Measurements from ENCODE around the gene FUT8.
"Not testable (repeated sequence)": the region's sequence is repeated elsewhere in the genome, so short reads cannot be mapped to it uniquely, and the experiment has no call there.

FUT8 gene

DNA sequence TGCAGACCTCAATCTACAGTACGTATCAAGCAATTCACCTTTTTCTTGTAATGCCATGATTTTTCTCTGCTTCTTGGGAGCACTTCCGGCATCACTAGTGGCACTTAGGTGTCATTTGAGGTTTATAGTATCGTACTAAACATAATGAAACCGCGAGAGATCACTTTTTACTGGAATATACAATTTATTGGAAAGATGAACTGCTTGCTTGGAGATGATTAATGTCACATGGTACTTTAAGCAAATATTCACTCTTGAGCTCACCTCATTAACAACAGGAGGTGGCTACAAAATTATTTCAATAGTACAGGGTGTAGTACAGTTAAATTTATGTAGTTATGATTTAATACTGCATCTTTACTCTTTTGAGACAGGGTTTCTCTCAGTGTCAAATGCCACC is 11.5 kb downstream of the FUT8 start:
- H3K4me3 ChIP-seq (ENCODE audit: low read length in 2 of 2) = no peak overlapping the region
- no peak overlapping the region for H4K8ac ChIP-seq (ENCODE audit: low read depth, low read length)
- H3K4ac ChIP-seq (ENCODE audit: low read length) = no peak overlapping the region
- H2AK5ac ChIP-seq (ENCODE audit: low read depth, low read length) = no peak overlapping the region
- H3K9ac ChIP-seq (ENCODE audit: low read depth, low read length, poor library complexity) = no peak overlapping the region
- H3K14ac ChIP-seq (ENCODE audit: low read length) = no peak overlapping the region
- no peak overlapping the region for H3K18ac ChIP-seq (ENCODE audit: low read length)
- no peak overlapping the region for H2BK12ac ChIP-seq (ENCODE audit: low read length)
- no peak overlapping the region for H4K91ac ChIP-seq (ENCODE audit: low read depth, low read length, poor library complexity)
- peaks cover 0 to 3% of the 10 kb centered on the region in 2 donors for H3K4me1 ChIP-seq (ENCODE audit: control insufficient read depth in 2 of 2, insufficient read depth in 1 of 2, low read depth in 1 of 2, low read length in 2 of 2)
- H2BK5ac ChIP-seq (ENCODE audit: low read length) = no peak overlapping the region
- no peak overlapping the region for H3K27ac ChIP-seq (replicated peaks; ENCODE audit: low read length)
- H3K27me3 ChIP-seq (ENCODE audit: control insufficient read depth in 3 of 3, insufficient read depth in 3 of 3, low read depth in 1 of 3, low read length in 3 of 3) = no peaks in the 10 kb centered on the region
- H3K23ac ChIP-seq (ENCODE audit: low read depth, low read length, poor library complexity) = no peak overlapping the region
- no peaks in the 10 kb centered on the region for H3K36me3 ChIP-seq (replicated peaks in 1 of 2; ENCODE audit: control insufficient read depth in 2 of 2, insufficient read depth in 2 of 2, low read length in 2 of 2)
- H3K79me1 ChIP-seq (ENCODE audit: low read depth, low read length) = peaks cover 2% of the 10 kb centered on the region
- no peak overlapping the region for H2BK120ac ChIP-seq (ENCODE audit: low read depth, low read length)
- H2AFZ ChIP-seq (ENCODE audit: low read length) = no peak overlapping the region
- no CpG with 5 or more reads among the region's 5 CpGs for WGBS, 2 donors (ENCODE audit: extremely low coverage in 2 of 2, insufficient read length in 2 of 2, insufficient replicate concordance in 1 of 2)
- no peaks in the 10 kb centered on the region for H3K9me3 ChIP-seq (replicated peaks in 1 of 2; ENCODE audit: control insufficient read depth in 2 of 2, insufficient read depth in 1 of 2, low read depth in 1 of 2, low read length in 2 of 2)
- H2BK15ac ChIP-seq (ENCODE audit: low read length) = no peak overlapping the region
- no peak overlapping the region for H3K4me2 ChIP-seq (ENCODE audit: insufficient read depth, low read length, poor library complexity, severe bottlenecking)
- DNase-seq (ENCODE audit: low spot score) = no peak

DNA sequence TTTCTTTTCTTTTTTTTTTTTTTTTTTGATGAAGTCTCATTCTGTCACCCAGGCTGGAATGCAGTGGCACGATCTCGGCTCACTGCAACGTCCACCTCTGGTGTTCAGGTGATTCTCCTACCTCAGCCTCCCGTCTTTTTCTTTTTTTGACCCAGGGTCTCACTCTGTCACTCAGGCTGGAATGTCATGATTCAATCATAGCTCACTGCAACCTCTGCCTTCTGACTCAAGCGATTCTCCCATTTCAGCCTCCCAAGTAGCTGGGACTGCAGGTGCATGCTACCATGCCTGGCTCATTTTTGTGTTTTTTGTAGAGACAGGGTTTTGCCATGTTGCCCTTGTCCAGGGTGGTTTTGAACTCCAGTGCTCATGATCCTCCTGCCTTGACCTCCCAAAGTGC is 12.0 kb downstream of the FUT8 start:
- Histone ChIP-seq H2BK5ac (ENCODE audit: low read length) (no peak overlapping the region), H3K9me3 (replicated peaks in 1 of 2; ENCODE audit: control insufficient read depth in 2 of 2, insufficient read depth in 1 of 2, low read depth in 1 of 2, low read length in 2 of 2) (no peaks in the 10 kb centered on the region)

DNA sequence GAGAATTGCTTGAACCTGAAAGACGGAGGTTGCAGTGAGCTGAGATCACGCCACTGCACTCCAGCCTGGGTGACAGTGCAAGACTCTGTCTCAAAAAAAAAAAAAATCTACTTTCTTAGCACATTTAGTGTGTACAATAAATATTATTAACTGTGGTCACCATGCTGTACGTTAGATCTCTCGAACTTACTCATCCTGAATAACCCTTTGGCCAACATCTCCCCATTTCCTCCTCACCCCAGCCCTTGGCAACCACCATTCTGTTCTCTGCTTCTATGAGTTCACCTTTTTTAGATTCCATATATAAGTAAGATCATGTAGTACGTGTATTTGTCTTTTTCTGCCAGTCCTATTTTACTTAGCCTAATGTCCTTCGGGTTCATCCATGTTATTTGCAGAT is 13.4 kb downstream of the FUT8 start:
- Histone ChIP-seq H3K9me3 (replicated peaks in 1 of 2; ENCODE audit: control insufficient read depth in 2 of 2, insufficient read depth in 1 of 2, low read depth in 1 of 2, low read length in 2 of 2) (no peaks in the 10 kb centered on the region), H4K91ac (ENCODE audit: low read depth, low read length, poor library complexity) (no peak overlapping the region), H3K27ac (replicated peaks; ENCODE audit: low read length) (no peak overlapping the region), H2BK12ac (ENCODE audit: low read length) (no peak overlapping the region), H3K23ac (ENCODE audit: low read depth, low read length, poor library complexity) (no peak overlapping the region), H3K4me1 (ENCODE audit: control insufficient read depth in 2 of 2, insufficient read depth in 1 of 2, low read depth in 1 of 2, low read length in 2 of 2) (peaks cover 0 to 3% of the 10 kb centered on the region in 2 donors), H3K4me2 (ENCODE audit: insufficient read depth, low read length, poor library complexity, severe bottlenecking) (no peak overlapping the region), H2BK5ac (ENCODE audit: low read length) (no peak overlapping the region), H3K4ac (ENCODE audit: low read length) (no peak overlapping the region), H3K9ac (ENCODE audit: low read depth, low read length, poor library complexity) (no peak overlapping the region), H2BK15ac (ENCODE audit: low read length) (no peak overlapping the region), H2AK5ac (ENCODE audit: low read depth, low read length) (no peak overlapping the region), H2BK120ac (ENCODE audit: low read depth, low read length) (no peak overlapping the region), H4K8ac (ENCODE audit: low read depth, low read length) (no peak overlapping the region), H3K36me3 (replicated peaks in 1 of 2; ENCODE audit: control insufficient read depth in 2 of 2, insufficient read depth in 2 of 2, low read length in 2 of 2) (no peaks in the 10 kb centered on the region), H3K4me3 (ENCODE audit: low read length in 2 of 2) (no peak overlapping the region), H3K14ac (ENCODE audit: low read length) (no peak overlapping the region), H3K79me1 (ENCODE audit: low read depth, low read length) (peaks cover 2% of the 10 kb centered on the region), H3K18ac (ENCODE audit: low read length) (no peak overlapping the region), H3K27me3 (ENCODE audit: control insufficient read depth in 3 of 3, insufficient read depth in 3 of 3, low read depth in 1 of 3, low read length in 3 of 3) (no peaks in the 10 kb centered on the region), H2AFZ (ENCODE audit: low read length) (no peak overlapping the region)
- no CpG with 5 or more reads among the region's 6 CpGs for WGBS, 2 donors (ENCODE audit: extremely low coverage in 2 of 2, insufficient read length in 2 of 2, insufficient replicate concordance in 1 of 2)
- DNase-seq (ENCODE audit: low spot score) = no peak

More for the DNA sequence above, 12.0 kb downstream of the FUT8 start:
- DNase-seq (ENCODE audit: low spot score) = no peak
- Histone ChIP-seq H3K4ac (ENCODE audit: low read length) (no peak overlapping the region), H2BK15ac (ENCODE audit: low read length) (no peak overlapping the region), H3K4me1 (ENCODE audit: control insufficient read depth in 2 of 2, insufficient read depth in 1 of 2, low read depth in 1 of 2, low read length in 2 of 2) (peaks cover 0 to 3% of the 10 kb centered on the region in 2 donors), H4K91ac (ENCODE audit: low read depth, low read length, poor library complexity) (no peak overlapping the region), H3K79me1 (ENCODE audit: low read depth, low read length) (peaks cover 2% of the 10 kb centered on the region), H3K14ac (ENCODE audit: low read length) (no peak overlapping the region), H3K27ac (replicated peaks; ENCODE audit: low read length) (no peak overlapping the region), H3K36me3 (replicated peaks in 1 of 2; ENCODE audit: control insufficient read depth in 2 of 2, insufficient read depth in 2 of 2, low read length in 2 of 2) (no peaks in the 10 kb centered on the region), H2BK120ac (ENCODE audit: low read depth, low read length) (no peak overlapping the region), H3K23ac (ENCODE audit: low read depth, low read length, poor library complexity) (no peak overlapping the region), H2AK5ac (ENCODE audit: low read depth, low read length) (no peak overlapping the region), H3K4me3 (ENCODE audit: low read length in 2 of 2) (no peak overlapping the region), H3K4me2 (ENCODE audit: insufficient read depth, low read length, poor library complexity, severe bottlenecking) (no peak overlapping the region), H3K9ac (ENCODE audit: low read depth, low read length, poor library complexity) (no peak overlapping the region), H3K27me3 (ENCODE audit: control insufficient read depth in 3 of 3, insufficient read depth in 3 of 3, low read depth in 1 of 3, low read length in 3 of 3) (no peaks in the 10 kb centered on the region), H4K8ac (ENCODE audit: low read depth, low read length) (no peak overlapping the region), H2BK12ac (ENCODE audit: low read length) (no peak overlapping the region), H3K18ac (ENCODE audit: low read length) (no peak overlapping the region), H2AFZ (ENCODE audit: low read length) (no peak overlapping the region)
- no CpG with 5 or more reads among the region's 5 CpGs for WGBS, 2 donors (ENCODE audit: extremely low coverage in 2 of 2, insufficient read length in 2 of 2, insufficient replicate concordance in 1 of 2)

DNA sequence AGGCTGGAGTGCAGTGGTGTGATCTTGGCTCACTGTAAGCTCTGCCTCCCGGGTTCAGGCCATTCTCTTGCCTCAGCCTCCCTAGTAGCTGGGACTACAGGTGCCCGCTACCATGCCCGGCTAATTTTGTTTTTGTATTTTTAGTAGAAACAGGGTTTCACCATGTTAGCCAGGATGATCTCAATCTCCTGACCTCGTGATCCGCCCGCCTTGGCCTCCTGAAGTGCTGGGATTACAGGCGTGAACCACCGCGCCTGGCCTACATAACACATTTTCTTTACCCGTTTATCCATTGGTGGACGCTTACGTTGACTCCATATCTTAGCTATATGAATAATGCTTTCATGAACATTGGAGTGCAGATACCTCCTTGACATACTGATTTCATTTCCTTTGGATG is 14.4 kb downstream of the FUT8 start:
- H3K27ac ChIP-seq (replicated peaks; ENCODE audit: low read length); H3K36me3 ChIP-seq (replicated peaks in 1 of 2; ENCODE audit: control insufficient read depth in 2 of 2, insufficient read depth in 2 of 2, low read length in 2 of 2); H3K79me1 ChIP-seq (ENCODE audit: low read depth, low read length); H3K23ac ChIP-seq (ENCODE audit: low read depth, low read length, poor library complexity); H2BK15ac ChIP-seq (ENCODE audit: low read length); H3K4me1 ChIP-seq (ENCODE audit: control insufficient read depth in 2 of 2, insufficient read depth in 1 of 2, low read depth in 1 of 2, low read length in 2 of 2); H2AFZ ChIP-seq (ENCODE audit: low read length); H3K9ac ChIP-seq (ENCODE audit: low read depth, low read length, poor library complexity); H3K18ac ChIP-seq (ENCODE audit: low read length); DNase-seq (ENCODE audit: low spot score); H3K9me3 ChIP-seq (replicated peaks in 1 of 2; ENCODE audit: control insufficient read depth in 2 of 2, insufficient read depth in 1 of 2, low read depth in 1 of 2, low read length in 2 of 2); H3K14ac ChIP-seq (ENCODE audit: low read length); H2BK5ac ChIP-seq (ENCODE audit: low read length); H2BK12ac ChIP-seq (ENCODE audit: low read length); H3K27me3 ChIP-seq (ENCODE audit: control insufficient read depth in 3 of 3, insufficient read depth in 3 of 3, low read depth in 1 of 3, low read length in 3 of 3); H4K8ac ChIP-seq (ENCODE audit: low read depth, low read length); H4K91ac ChIP-seq (ENCODE audit: low read depth, low read length, poor library complexity); H2BK120ac ChIP-seq (ENCODE audit: low read depth, low read length); H3K4me2 ChIP-seq (ENCODE audit: insufficient read depth, low read length, poor library complexity, severe bottlenecking); H3K4me3 ChIP-seq (ENCODE audit: low read length in 2 of 2); H2AK5ac ChIP-seq (ENCODE audit: low read depth, low read length); H3K4ac ChIP-seq (ENCODE audit: low read length): not testable (repeated sequence)
- WGBS, 2 donors (ENCODE audit: extremely low coverage in 2 of 2, insufficient read length in 2 of 2, insufficient replicate concordance in 1 of 2) = no CpG with 5 or more reads among the region's 12 CpGs

Data from neuronal stem cell (in vitro differentiated cells).